HCT116 (cell line): ENCODE data around the gene NUB1.

Experiments used
- RAD21 ChIP-seq: IDR thresholded peaks from 2 replicates; pipeline ENCODE4 v1.6.1; 2012; ENCODE audit warnings: low read depth, mild to moderate bottlenecking
- SIN3A ChIP-seq: IDR thresholded peaks from 2 replicates; pipeline ENCODE4 v1.6.1; 2012; ENCODE audit warnings: low read depth
- ZBTB33 ChIP-seq: IDR thresholded peaks from 2 replicates; pipeline ENCODE4 v1.6.1; 2011; ENCODE audit warnings: mild to moderate bottlenecking, low read length, moderate library complexity; ENCODE audit not compliant: insufficient replicate concordance; ENCODE audit errors: extremely low read depth
- ZFX ChIP-seq: fragments of 450-650 bp; IDR thresholded peaks from 2 replicates; pipeline ENCODE4 v1.6.1; 2017
- TF ChIP-seq, protein P1 (sequence below), 3 experiments: fragments of 200-600 bp in 1 of 3; sonication (generic) in 1 of 3; IDR thresholded peaks in 2 of 3; conservative IDR thresholded peaks in 1 of 3; 2 replicates each; pipeline ENCODE4 v1.5.1; 2012 to 2017; ENCODE audit warnings: low read depth in 2 of 3, low read length in 2 of 3, antibody characterized with exemption in 1 of 3, borderline replicate concordance in 1 of 3, control low read depth in 1 of 3, mild to moderate bottlenecking in 1 of 3, mixed read lengths in 1 of 3, mixed run types in 1 of 3, moderate library complexity in 1 of 3; ENCODE audit not compliant: insufficient read depth in 1 of 3
- TF ChIP-seq, protein P2 (sequence below): IDR thresholded peaks from 2 replicates; pipeline ENCODE4 v1.6.1; 2012; ENCODE audit warnings: low read depth

DNA sequence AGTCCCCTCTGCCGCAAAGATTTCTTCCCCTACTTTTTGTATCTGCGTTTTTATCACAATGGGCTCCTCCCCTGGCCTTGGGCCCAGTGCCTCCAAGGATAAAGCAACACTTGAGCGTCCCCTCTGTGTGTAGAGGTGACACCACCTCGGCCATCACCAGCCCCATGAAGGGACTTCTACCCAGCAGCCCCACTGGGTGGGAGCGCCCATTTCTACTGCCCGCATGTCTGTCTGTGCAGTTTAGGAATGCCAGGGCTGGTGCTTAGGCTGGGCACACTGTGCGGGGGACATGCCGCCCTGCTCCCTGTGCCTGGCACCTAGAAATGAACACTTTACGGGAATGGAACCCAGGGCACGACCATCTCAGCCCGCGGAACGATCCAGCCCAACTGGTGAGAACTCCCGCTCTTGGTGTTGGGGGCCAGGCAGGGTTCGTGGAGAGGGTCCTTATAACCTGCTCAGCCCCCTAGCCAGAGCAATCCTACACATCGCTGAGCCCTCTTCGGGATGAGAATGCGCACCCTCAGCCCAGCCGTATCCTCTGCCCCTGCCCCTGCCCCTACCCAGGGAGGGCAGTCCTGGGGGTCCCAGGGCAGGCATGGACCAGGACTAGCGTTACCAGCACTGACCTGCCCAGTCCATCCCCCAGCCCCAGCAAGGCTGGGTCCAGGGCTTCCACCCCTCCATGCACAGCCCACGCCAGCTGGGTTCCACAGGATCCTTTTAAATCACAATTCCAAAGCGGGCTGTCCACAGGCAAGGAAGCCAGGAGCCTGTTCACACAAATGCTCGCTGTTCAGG lies 85.5 kb downstream of the NUB1 start:
- TF ChIP-seq, protein P1, sequence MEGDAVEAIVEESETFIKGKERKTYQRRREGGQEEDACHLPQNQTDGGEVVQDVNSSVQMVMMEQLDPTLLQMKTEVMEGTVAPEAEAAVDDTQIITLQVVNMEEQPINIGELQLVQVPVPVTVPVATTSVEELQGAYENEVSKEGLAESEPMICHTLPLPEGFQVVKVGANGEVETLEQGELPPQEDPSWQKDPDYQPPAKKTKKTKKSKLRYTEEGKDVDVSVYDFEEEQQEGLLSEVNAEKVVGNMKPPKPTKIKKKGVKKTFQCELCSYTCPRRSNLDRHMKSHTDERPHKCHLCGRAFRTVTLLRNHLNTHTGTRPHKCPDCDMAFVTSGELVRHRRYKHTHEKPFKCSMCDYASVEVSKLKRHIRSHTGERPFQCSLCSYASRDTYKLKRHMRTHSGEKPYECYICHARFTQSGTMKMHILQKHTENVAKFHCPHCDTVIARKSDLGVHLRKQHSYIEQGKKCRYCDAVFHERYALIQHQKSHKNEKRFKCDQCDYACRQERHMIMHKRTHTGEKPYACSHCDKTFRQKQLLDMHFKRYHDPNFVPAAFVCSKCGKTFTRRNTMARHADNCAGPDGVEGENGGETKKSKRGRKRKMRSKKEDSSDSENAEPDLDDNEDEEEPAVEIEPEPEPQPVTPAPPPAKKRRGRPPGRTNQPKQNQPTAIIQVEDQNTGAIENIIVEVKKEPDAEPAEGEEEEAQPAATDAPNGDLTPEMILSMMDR (IDR thresholded peaks at IDR 0.05 in 2 of 3, conservative IDR thresholded peaks at IDR 0.05 in 1 of 3; ENCODE audit: borderline replicate concordance in 1 of 3, insufficient read depth in 1 of 3, low read depth in 2 of 3, low read length in 2 of 3) = no peak
- TF ChIP-seq, protein P2, sequence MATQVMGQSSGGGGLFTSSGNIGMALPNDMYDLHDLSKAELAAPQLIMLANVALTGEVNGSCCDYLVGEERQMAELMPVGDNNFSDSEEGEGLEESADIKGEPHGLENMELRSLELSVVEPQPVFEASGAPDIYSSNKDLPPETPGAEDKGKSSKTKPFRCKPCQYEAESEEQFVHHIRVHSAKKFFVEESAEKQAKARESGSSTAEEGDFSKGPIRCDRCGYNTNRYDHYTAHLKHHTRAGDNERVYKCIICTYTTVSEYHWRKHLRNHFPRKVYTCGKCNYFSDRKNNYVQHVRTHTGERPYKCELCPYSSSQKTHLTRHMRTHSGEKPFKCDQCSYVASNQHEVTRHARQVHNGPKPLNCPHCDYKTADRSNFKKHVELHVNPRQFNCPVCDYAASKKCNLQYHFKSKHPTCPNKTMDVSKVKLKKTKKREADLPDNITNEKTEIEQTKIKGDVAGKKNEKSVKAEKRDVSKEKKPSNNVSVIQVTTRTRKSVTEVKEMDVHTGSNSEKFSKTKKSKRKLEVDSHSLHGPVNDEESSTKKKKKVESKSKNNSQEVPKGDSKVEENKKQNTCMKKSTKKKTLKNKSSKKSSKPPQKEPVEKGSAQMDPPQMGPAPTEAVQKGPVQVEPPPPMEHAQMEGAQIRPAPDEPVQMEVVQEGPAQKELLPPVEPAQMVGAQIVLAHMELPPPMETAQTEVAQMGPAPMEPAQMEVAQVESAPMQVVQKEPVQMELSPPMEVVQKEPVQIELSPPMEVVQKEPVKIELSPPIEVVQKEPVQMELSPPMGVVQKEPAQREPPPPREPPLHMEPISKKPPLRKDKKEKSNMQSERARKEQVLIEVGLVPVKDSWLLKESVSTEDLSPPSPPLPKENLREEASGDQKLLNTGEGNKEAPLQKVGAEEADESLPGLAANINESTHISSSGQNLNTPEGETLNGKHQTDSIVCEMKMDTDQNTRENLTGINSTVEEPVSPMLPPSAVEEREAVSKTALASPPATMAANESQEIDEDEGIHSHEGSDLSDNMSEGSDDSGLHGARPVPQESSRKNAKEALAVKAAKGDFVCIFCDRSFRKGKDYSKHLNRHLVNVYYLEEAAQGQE = no peak
- TF ChIP-seq SIN3A (no peak), ZFX (no peak), ZBTB33 (no peak), RAD21 (no peak)
